Colonic mucosa (tissue), 4 donors: Measurements from ENCODE around the gene SRRM5. TPM values are rescaled to one million over a fixed set of nuclear protein-coding genes. Genes with fewer than 3 reads are reported as not detected.

Experiments
- DNase-seq: peaks from one replicate; pipeline ENCODE4 v3.0.0-alpha.2; 2020
- H3K27ac ChIP-seq: fragments of 200-600 bp; one replicate; pipeline ENCODE4 v1.8.0; 2021
- H3K27me3 ChIP-seq: fragments of 200-600 bp; one replicate; pipeline ENCODE4 v1.8.0; 2021
- H3K36me3 ChIP-seq: fragments of 200-600 bp; one replicate; pipeline ENCODE4 v1.8.0; 2021
- H3K4me1 ChIP-seq: fragments of 200-600 bp; one replicate; pipeline ENCODE4 v1.8.0; 2021; ENCODE audit warnings: mild to moderate bottlenecking
- H3K4me3 ChIP-seq: fragments of 200-600 bp; one replicate; pipeline ENCODE4 v1.8.0; 2021
- H3K9ac ChIP-seq, 2 donors: one replicate each; pipeline ENCODE4 v1.7.0; 2013; ENCODE audit warnings: control low read depth in 2 of 2, low read depth in 2 of 2, low read length in 2 of 2
- H3K9me3 ChIP-seq: fragments of 200-600 bp; one replicate; pipeline ENCODE4 v1.8.0; 2021
- CTCF ChIP-seq: fragments of 200-600 bp; IDR thresholded peaks from one replicate; pipeline ENCODE4 v1.8.0; 2022; ENCODE audit warnings: antibody characterized with exemption, mild to moderate bottlenecking
- intact Hi-C: fragments of 100-400 bp; cut with DNase I; formaldehyde crosslinking; loops from one replicate; pipeline ENCODE4 v1.14.1; 2022
- total RNA-seq, 2 donors: library from RNA; stranded (reverse); fragmentation: NEBNext Ultra II Directional in 1 of 2; extraction: Animal tissue kit (Norgen Biotek cat#: 25700) in 1 of 2; gene quantifications; one replicate each; pipeline ENCODE4 v1.2.1, GENCODE V29; 2021
- donor health status: healthy.
- donor health status: DM: no; HTN: no; CAD: no.
- donor health status: DM: no; HTN: no; CAD: no.

SRRM5 gene
- total RNA-seq, 2 donors from 2014 or later: 0.42 to 0.57 TPM

GRCh38 chr19:43651758-43652545 lies 40.1 kb downstream of the SRRM5 start:
- Histone ChIP-seq H3K27ac (no peak overlapping the region), H3K4me3 (no peak overlapping the region), H3K4me1 (no peaks in the 10 kb centered on the region), H3K36me3 (no peaks in the 10 kb centered on the region), H3K27me3 (no peaks in the 10 kb centered on the region), H3K9me3 (no peaks in the 10 kb centered on the region), H3K9ac (no peak overlapping the region)
- TF ChIP-seq CTCF: peak; percentile 74
- peak; percentile 61 for DNase-seq
- intact Hi-C loops: loop anchor here (5.0 to 10.0 kb wide), 3 partner anchors 47 to 205 kb away; no protein-coding TSS in a partner anchor

GRCh38 chr19:43652546-43652874 lies 40.6 kb downstream of the SRRM5 start:
- DNase-seq: no peak
- Histone ChIP-seq H3K27ac (no peak overlapping the region), H3K4me1 (no peaks in the 10 kb centered on the region), H3K9ac (no peak overlapping the region), H3K27me3 (no peaks in the 10 kb centered on the region), H3K36me3 (no peaks in the 10 kb centered on the region), H3K4me3 (no peak overlapping the region), H3K9me3 (no peaks in the 10 kb centered on the region)
- TF ChIP-seq CTCF: no peak
- intact Hi-C loops: loop anchor here (5.0 to 10.0 kb wide), 3 partner anchors 48 to 205 kb away; no protein-coding TSS in a partner anchor

GRCh38 chr19:43656436-43656835 lies 44.5 kb downstream of the SRRM5 start:
- no peak for TF ChIP-seq CTCF
- intact Hi-C loops: loop anchor here (10.0 kb wide), 1 partner anchor 52 kb away; no protein-coding TSS in a partner anchor
- no peaks in the 10 kb centered on the region for H3K9me3 ChIP-seq

GRCh38 chr19:43658001-43658400 lies 46.1 kb downstream of the SRRM5 start:
- H3K36me3 ChIP-seq: no peaks in the 10 kb centered on the region
- no peak overlapping the region for H3K27ac ChIP-seq
- H3K9ac ChIP-seq: no peak overlapping the region
- TF ChIP-seq CTCF: no peak
- intact Hi-C loops: loop anchor here (10.0 kb wide), 1 partner anchor 53 kb away; no protein-coding TSS in a partner anchor
- H3K4me3 ChIP-seq: no peak overlapping the region
- no peaks in the 10 kb centered on the region for H3K9me3 ChIP-seq
- DNase-seq: no peak
- H3K27me3 ChIP-seq: no peaks in the 10 kb centered on the region
- H3K4me1 ChIP-seq: no peaks in the 10 kb centered on the region

More at GRCh38 chr19:43656436-43656835, 44.5 kb downstream of the SRRM5 start:
- H3K9ac ChIP-seq: no peak overlapping the region
- DNase-seq: no peak
- no peaks in the 10 kb centered on the region for H3K4me1 ChIP-seq
- no peak overlapping the region for H3K4me3 ChIP-seq
- H3K27me3 ChIP-seq: no peaks in the 10 kb centered on the region
- H3K36me3 ChIP-seq: no peaks in the 10 kb centered on the region
- no peak overlapping the region for H3K27ac ChIP-seq

- no peak for DNase-seq
- intact Hi-C loops: loop anchor here (10.0 kb wide), 1 partner anchor 54 kb away; no protein-coding TSS in a partner anchor
Measured at GRCh38 chr19:43658494-43658893, 46.6 kb downstream of the SRRM5 start.

More at GRCh38 chr19:43658494-43658893, 46.6 kb downstream of the SRRM5 start:
- Histone ChIP-seq H3K4me3 (no peak overlapping the region), H3K4me1 (no peaks in the 10 kb centered on the region), H3K9ac (no peak overlapping the region), H3K27ac (no peak overlapping the region), H3K9me3 (no peaks in the 10 kb centered on the region), H3K36me3 (no peaks in the 10 kb centered on the region), H3K27me3 (no peaks in the 10 kb centered on the region)
- TF ChIP-seq CTCF: no peak
